ENCODE data around the gene UBE2Q1. TPM values are rescaled to one million over a fixed set of nuclear protein-coding genes. Genes with fewer than 3 reads are reported as not detected.

The UBE2Q1 gene
- total RNA-seq, 1 experiment from 2014 or later, result 62.7 TPM

- ChIA-PET CTCF (interaction anchor here (1.1 to 1.3 kb wide), 2 partner anchors 33 to 34 kb away, joined by 3 to 7 read pairs; no protein-coding TSS in a partner anchor), POLR2A (no interaction called here)
- DNase-seq (ENCODE audit: low spot score) (no peak), ATAC-seq (no peak)
- no peaks in the 10 kb centered on the region for H3K9me3 Mint-ChIP-seq
- no peaks in the 10 kb centered on the region for H3K36me3 Mint-ChIP-seq
- H3K4me1 Mint-ChIP-seq, result no peaks in the 10 kb centered on the region
- no peak overlapping the region for H3K27ac Mint-ChIP-seq
- no peak for TF ChIP-seq ATF6 (CRISPR knock-in tag; IDR thresholded peaks at IDR 0.05)
- TF ChIP-seq CTCF (IDR thresholded peaks at IDR 0.05), result no peak
- TF ChIP-seq ZNF232 (CRISPR knock-in tag; IDR thresholded peaks at IDR 0.05), result no peak
- no peak for TF ChIP-seq ETV6 (CRISPR knock-in tag; IDR thresholded peaks at IDR 0.05)
- no peak for TF ChIP-seq SMAD3 (CRISPR knock-in tag; IDR thresholded peaks at IDR 0.05; ENCODE audit: borderline replicate concordance)
- no peak for TF ChIP-seq ERG (CRISPR knock-in tag; IDR thresholded peaks at IDR 0.05)
- TF ChIP-seq CDX4 (CRISPR knock-in tag; IDR thresholded peaks at IDR 0.05; ENCODE audit: borderline replicate concordance), result no peak
- TF ChIP-seq FOXP4 (CRISPR knock-in tag; IDR thresholded peaks at IDR 0.05), result no peak
- no peak for TF ChIP-seq TP53 (CRISPR knock-in tag; IDR thresholded peaks at IDR 0.05)
- no peak for TF ChIP-seq STAT6 (CRISPR knock-in tag; conservative IDR thresholded peaks at IDR 0.05; ENCODE audit: low read depth)
- no peak for TF ChIP-seq MAX (CRISPR knock-in tag; IDR thresholded peaks at IDR 0.05)
- H3K27me3 Mint-ChIP-seq (ENCODE audit: low read depth), result peaks cover 11% of the 10 kb centered on the region
- no peak overlapping the region for H3K4me3 Mint-ChIP-seq
Measured at GRCh38 chr1:154512760-154513159, 45.7 kb downstream of the UBE2Q1 start.

GRCh38 chr1:154503898-154504297, 54.6 kb downstream of the UBE2Q1 start:
- DNase-seq (ENCODE audit: low spot score) (no peak), ATAC-seq (no peak)
- H3K4me1 Mint-ChIP-seq, result peaks cover 4% of the 10 kb centered on the region
- ChIA-PET CTCF (no interaction called here), POLR2A (no interaction called here)
- no peak overlapping the region for H3K27ac Mint-ChIP-seq
- peaks cover 86% of the 10 kb centered on the region for H3K27me3 Mint-ChIP-seq (ENCODE audit: low read depth)
- no peak overlapping the region for H3K4me3 Mint-ChIP-seq
- H3K9me3 Mint-ChIP-seq, result 0 out of 2 replicates have a peak, but pooled peaks cover 8% of the 10 kb centered on the region
- H3K36me3 Mint-ChIP-seq, result peaks cover 4% of the 10 kb centered on the region
- no peak for TF ChIP-seq KAT7 (CRISPR knock-in tag; IDR thresholded peaks at IDR 0.05; ENCODE audit: borderline replicate concordance)
- TF ChIP-seq ZNF423 (CRISPR knock-in tag; IDR thresholded peaks at IDR 0.05), result no peak
- no peak for TF ChIP-seq NR1H2 (CRISPR knock-in tag; IDR thresholded peaks at IDR 0.05)
- TF ChIP-seq CBFB (CRISPR knock-in tag; IDR thresholded peaks at IDR 0.05; ENCODE audit: low read depth), result no peak
- no peak for TF ChIP-seq ELF4 (CRISPR knock-in tag; IDR thresholded peaks at IDR 0.05; ENCODE audit: low read depth)
- TF ChIP-seq SMAD3 (CRISPR knock-in tag; IDR thresholded peaks at IDR 0.05; ENCODE audit: borderline replicate concordance), result no peak
- no peak for TF ChIP-seq GTF2I (CRISPR knock-in tag; conservative IDR thresholded peaks at IDR 0.05)
- TF ChIP-seq FOXK1 (CRISPR knock-in tag; IDR thresholded peaks at IDR 0.05), result no peak
- no peak for TF ChIP-seq TEAD4 (CRISPR knock-in tag; IDR thresholded peaks at IDR 0.05)
- no peak for TF ChIP-seq ZNF281 (CRISPR knock-in tag; IDR thresholded peaks at IDR 0.05)
- no peak for TF ChIP-seq OVOL2 (CRISPR knock-in tag; IDR thresholded peaks at IDR 0.05; ENCODE audit: borderline replicate concordance)
- TF ChIP-seq NR2C2 (CRISPR knock-in tag; IDR thresholded peaks at IDR 0.05), result no peak

Measured in WTC11 (cell line).